BLaER1 (cell line): ENCODE data around the gene PABPN1L.

Experiments
- H3K27ac ChIP-seq: shearing (Covaris generic); formaldehyde crosslinking; 2 replicates; pipeline ENCODE4 v1.8.1; 2022
- H3K27me3 ChIP-seq: shearing (Covaris generic); formaldehyde crosslinking; 2 replicates; pipeline ENCODE4 v1.8.1; 2022
- H3K36me3 ChIP-seq: shearing (Covaris generic); formaldehyde crosslinking; 2 replicates; pipeline ENCODE4 v1.8.1; 2022
- H3K4me1 ChIP-seq: shearing (Covaris generic); formaldehyde crosslinking; 2 replicates; pipeline ENCODE4 v1.8.1; 2022
- H3K4me2 ChIP-seq: shearing (Covaris generic); formaldehyde crosslinking; 2 replicates; pipeline ENCODE4 v1.8.1; 2022
- H3K4me3 ChIP-seq: shearing (Covaris generic); formaldehyde crosslinking; 2 replicates; pipeline ENCODE4 v1.8.1; 2022
- H3K9ac ChIP-seq: shearing (Covaris generic); formaldehyde crosslinking; 2 replicates; pipeline ENCODE4 v1.8.1; 2022
- H3K9me3 ChIP-seq: shearing (Covaris generic); formaldehyde crosslinking; 2 replicates; pipeline ENCODE4 v1.8.1; 2022
- H4K20me1 ChIP-seq: shearing (Covaris generic); formaldehyde crosslinking; 2 replicates; pipeline ENCODE4 v1.8.1; 2022
- Cebpa-rat ChIP-seq: shearing (Covaris generic); IDR thresholded peaks from 2 replicates; pipeline ENCODE4 v1.8.1; 2022

PABPN1L gene

DNA sequence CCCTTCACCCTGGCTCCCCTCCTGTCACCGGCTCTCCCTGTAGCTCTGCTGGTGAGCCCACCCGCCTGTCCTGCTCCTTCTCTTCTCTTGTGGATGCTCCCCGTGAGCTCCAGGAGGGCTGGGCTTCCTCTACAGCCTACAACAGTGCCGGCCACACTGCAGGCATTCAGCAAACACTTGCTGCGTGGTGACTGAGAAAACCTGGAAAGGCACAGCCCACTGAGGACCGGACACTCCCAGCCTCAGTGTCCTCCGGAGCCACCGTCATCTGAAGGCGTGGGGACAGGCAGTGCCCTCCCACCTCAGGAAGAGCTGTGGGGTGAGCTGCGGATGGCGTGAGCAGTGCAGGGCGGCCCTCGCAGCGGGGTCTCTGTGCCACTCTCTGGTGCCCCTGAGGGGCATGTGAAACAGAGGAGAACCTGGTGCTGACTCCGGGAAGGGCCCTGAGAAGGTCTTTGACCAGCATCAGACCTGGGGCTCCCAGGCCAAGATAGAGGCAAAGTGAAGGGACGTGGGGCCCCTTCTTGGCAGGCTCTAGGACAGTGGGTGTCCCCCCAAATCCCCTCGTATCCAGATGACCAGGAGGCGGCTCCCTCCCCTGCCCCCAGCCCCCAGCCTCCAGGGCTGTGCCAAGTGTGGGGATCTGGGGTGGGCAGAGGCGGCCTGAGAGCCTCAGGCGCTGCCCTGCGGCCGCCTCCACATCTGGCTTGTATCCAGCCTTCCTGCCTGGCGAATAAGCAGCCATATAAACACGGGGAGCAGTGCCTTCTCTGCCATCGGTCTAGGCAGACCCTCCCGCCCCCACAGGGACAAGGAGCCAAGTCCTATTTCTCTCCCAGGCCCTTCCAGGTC is 44.0 kb upstream of the PABPN1L start:
- Histone ChIP-seq H3K36me3 (peaks cover 36% of the 10 kb centered on the region), H3K9ac (peak overlapping the region; percentile 32; the same call in 1 of the 2 replicates), H4K20me1 (peaks cover 93% of the 10 kb centered on the region), H3K4me1 (peaks cover 92% of the 10 kb centered on the region), H3K4me3 (no peak overlapping the region), H3K9me3 (no peaks in the 10 kb centered on the region), H3K4me2 (peak overlapping the region; percentile 90), H3K27ac (peak overlapping the region; percentile 39; the same call in 1 of the 2 replicates), H3K27me3 (no peaks in the 10 kb centered on the region)
- TF ChIP-seq Cebpa-rat = no peak

DNA sequence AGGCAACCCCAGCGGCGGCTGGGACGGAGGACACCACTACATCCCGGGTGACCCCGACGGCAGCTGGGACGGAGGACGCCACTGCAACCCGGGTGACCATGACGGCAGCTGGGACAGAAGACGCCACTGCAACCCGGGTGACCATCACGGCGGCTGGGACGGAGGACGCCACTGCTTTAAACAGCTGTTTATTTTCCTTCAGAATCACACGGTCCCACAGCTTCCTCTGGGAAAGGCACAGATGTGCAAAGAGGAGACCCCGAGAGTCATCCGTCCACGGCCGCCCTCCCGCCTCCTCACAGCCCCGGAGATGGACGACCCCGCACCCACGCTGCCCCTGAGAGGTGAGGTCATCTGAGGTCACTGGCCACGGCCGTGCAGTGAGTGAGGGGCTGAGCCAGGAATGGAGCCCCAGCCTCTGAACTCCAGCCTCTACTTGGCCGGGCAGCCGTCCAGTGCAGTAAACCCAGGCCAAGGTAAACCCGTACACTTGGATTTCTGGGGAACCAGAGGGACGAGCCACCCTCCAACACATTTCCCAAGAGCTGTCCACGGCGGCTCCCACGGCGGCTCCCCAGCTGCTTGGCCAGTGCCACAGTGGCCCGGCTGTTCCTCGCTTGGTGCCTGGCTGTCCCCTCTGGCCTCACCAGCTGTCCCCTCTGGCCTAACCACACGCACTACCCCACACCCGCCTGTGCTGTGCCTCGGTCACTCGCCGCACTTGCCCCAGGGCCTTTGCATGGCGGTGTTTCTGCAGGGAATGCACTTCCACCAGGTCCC is 43.2 kb upstream of the PABPN1L start:
- no peaks in the 10 kb centered on the region for H3K27me3 ChIP-seq
- no peak for TF ChIP-seq Cebpa-rat
- H3K27ac ChIP-seq = no peak overlapping the region
- H3K4me3 ChIP-seq = no peak overlapping the region
- H3K9ac ChIP-seq = no peak overlapping the region
- peaks cover 99% of the 10 kb centered on the region for H3K4me1 ChIP-seq
- peak overlapping the region; percentile 90; the same call in 1 of the 2 replicates for H3K4me2 ChIP-seq
- no peaks in the 10 kb centered on the region for H3K9me3 ChIP-seq
- H3K36me3 ChIP-seq = peaks cover 40% of the 10 kb centered on the region
- peaks cover 100% of the 10 kb centered on the region for H4K20me1 ChIP-seq

- no peak overlapping the region for H3K9ac ChIP-seq
- H3K27me3 ChIP-seq = no peaks in the 10 kb centered on the region
- peak overlapping the region; percentile 53 for H3K4me2 ChIP-seq
- peaks cover 98% of the 10 kb centered on the region for H3K4me1 ChIP-seq
- no peak overlapping the region for H3K4me3 ChIP-seq
- H3K9me3 ChIP-seq = no peaks in the 10 kb centered on the region
- H3K36me3 ChIP-seq = peaks cover 41% of the 10 kb centered on the region
- peaks cover 100% of the 10 kb centered on the region for H4K20me1 ChIP-seq
- no peak for TF ChIP-seq Cebpa-rat
- H3K27ac ChIP-seq = no peak overlapping the region
Measured at GRCh38 chr16:88908307-88908706, 41.8 kb upstream of the PABPN1L start.

DNA sequence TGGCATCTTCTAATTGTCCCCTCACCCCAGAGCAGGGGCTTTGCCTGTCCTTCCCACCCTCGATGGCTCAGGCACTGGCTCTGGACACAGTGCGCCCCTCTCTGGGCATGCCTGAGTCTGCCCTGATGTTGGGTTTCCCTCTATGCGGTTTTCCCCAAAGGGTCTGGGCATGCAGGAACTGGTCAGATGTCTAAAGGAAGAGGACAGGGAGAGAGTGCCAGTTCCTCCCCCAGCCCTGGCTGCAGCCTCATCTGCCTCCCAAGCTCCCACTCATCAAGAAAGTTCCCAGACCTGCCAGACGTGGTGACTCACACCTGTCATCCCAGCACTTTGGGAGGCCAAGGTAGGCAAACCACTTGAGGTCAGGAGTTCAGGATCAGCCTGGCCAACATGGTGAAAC is 41.3 kb upstream of the PABPN1L start:
- Histone ChIP-seq H3K4me3 (no peak overlapping the region), H3K4me2 (peak overlapping the region; percentile 53), H3K4me1 (peaks cover 98% of the 10 kb centered on the region), H3K9ac (peak overlapping the region; percentile 19; the same call in 1 of the 2 replicates), H3K9me3 (no peaks in the 10 kb centered on the region), H3K27me3 (no peaks in the 10 kb centered on the region), H4K20me1 (peaks cover 100% of the 10 kb centered on the region), H3K36me3 (peaks cover 40% of the 10 kb centered on the region; the same call in 1 of the 2 replicates), H3K27ac (peak overlapping the region; percentile 46; the same call in 1 of the 2 replicates)
- no peak for TF ChIP-seq Cebpa-rat

GRCh38 chr16:88906535-88907105 is 40.2 kb upstream of the PABPN1L start:
- TF ChIP-seq Cebpa-rat = no peak
- H3K4me3 ChIP-seq = no peak overlapping the region
- peak overlapping the region; percentile 53 for H3K4me2 ChIP-seq
- H3K27me3 ChIP-seq = no peaks in the 10 kb centered on the region
- 0 out of 2 replicates have a peak overlapping the region, but pooled peaks have one; percentile 4 for H3K27ac ChIP-seq
- H3K9me3 ChIP-seq = no peaks in the 10 kb centered on the region
- H3K9ac ChIP-seq = no peak overlapping the region
- peaks cover 47% of the 10 kb centered on the region; the same call in 1 of the 2 replicates for H3K36me3 ChIP-seq
- peaks cover 98% of the 10 kb centered on the region for H3K4me1 ChIP-seq
- peaks cover 100% of the 10 kb centered on the region for H4K20me1 ChIP-seq

DNA sequence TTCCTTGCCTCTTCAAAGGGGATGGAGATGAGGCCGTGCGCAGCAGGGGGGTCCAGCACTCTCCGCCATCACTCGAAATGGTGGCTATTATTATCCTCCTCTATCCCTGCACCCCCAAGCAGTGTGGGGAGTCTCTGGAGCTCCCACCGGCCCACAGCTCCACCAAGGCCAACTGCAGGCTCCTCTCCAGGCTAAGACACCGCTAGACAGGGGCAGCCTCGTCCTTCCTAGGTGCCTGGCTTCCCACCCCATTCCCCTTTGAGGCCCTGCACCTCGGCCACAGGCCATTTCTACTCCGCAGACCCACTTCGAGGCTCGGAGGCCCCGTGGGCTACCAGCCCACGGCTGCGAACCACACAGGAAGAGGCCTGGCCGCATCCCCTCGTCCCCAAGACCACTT is 39.6 kb upstream of the PABPN1L start:
- Histone ChIP-seq H3K36me3 (peaks cover 53% of the 10 kb centered on the region), H4K20me1 (peaks cover 100% of the 10 kb centered on the region), H3K4me2 (peak overlapping the region; percentile 53), H3K27me3 (no peaks in the 10 kb centered on the region), H3K4me3 (no peak overlapping the region), H3K9me3 (no peaks in the 10 kb centered on the region), H3K9ac (no peak overlapping the region), H3K27ac (no peak overlapping the region; the same call in 1 of the 2 replicates), H3K4me1 (peaks cover 98% of the 10 kb centered on the region)
- no peak for TF ChIP-seq Cebpa-rat

GRCh38 chr16:88905563-88905962 is 39.1 kb upstream of the PABPN1L start:
- Histone ChIP-seq H3K4me1 (peaks cover 98% of the 10 kb centered on the region), H3K36me3 (peaks cover 57% of the 10 kb centered on the region), H3K9ac (no peak overlapping the region), H3K27ac (no peak overlapping the region), H3K4me2 (peak overlapping the region; percentile 53), H3K4me3 (no peak overlapping the region), H4K20me1 (peaks cover 100% of the 10 kb centered on the region), H3K9me3 (no peaks in the 10 kb centered on the region), H3K27me3 (peaks cover 2% of the 10 kb centered on the region; the same call in 1 of the 2 replicates)
- TF ChIP-seq Cebpa-rat = no peak

DNA sequence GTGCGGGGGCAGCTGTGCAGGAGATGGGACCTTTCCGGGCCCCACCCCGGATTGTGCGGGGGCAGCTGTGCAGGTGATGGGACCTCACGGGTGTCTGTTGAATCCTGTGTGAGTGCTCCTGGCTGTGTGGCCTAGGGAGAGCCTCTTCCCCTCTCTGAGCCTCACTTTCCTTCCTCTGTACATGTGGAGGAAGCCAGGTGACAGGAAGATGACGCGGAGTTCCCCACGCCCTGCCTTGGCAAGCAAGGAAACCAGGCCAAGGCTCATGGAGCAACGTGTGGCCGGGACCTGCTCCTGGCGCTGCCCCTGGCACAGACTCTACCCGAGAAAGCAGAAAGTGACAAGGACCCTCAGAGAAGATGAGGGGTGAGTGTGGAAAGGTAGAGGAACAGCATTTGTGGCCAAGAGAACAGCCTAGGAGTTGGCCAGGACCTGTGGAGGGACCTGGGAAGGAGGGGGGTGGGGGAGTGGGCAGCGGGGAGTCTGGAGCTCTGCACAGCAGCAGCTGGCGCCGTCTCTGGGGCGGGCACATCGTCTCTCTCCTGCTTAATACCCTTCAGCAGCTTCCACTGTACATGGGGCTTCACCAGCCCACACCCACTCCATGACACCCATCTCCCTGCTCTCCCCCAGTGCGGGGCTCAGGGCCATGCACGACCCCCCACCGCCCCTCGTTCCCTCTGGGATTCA is 38.4 kb upstream of the PABPN1L start:
- H3K36me3 ChIP-seq = peaks cover 58% of the 10 kb centered on the region
- H3K9me3 ChIP-seq = no peaks in the 10 kb centered on the region
- peaks cover 4% of the 10 kb centered on the region; the same call in 1 of the 2 replicates for H3K27me3 ChIP-seq
- no peak overlapping the region for H3K9ac ChIP-seq
- H3K4me3 ChIP-seq = no peak overlapping the region
- H4K20me1 ChIP-seq = peaks cover 100% of the 10 kb centered on the region
- no peak for TF ChIP-seq Cebpa-rat
- peaks cover 98% of the 10 kb centered on the region for H3K4me1 ChIP-seq
- H3K27ac ChIP-seq = no peak overlapping the region
- H3K4me2 ChIP-seq = peak overlapping the region; percentile 51

- TF ChIP-seq Cebpa-rat = no peak
- no peak overlapping the region for H3K4me3 ChIP-seq
- H3K4me2 ChIP-seq = peak overlapping the region; percentile 86; the same call in 1 of the 2 replicates
- H3K36me3 ChIP-seq = peaks cover 46% of the 10 kb centered on the region
- H3K9ac ChIP-seq = no peak overlapping the region
- H3K9me3 ChIP-seq = no peaks in the 10 kb centered on the region
- H3K4me1 ChIP-seq = peaks cover 98% of the 10 kb centered on the region
- H3K27ac ChIP-seq = no peak overlapping the region
- H3K27me3 ChIP-seq = peaks cover 4% of the 10 kb centered on the region; the same call in 1 of the 2 replicates
- peaks cover 100% of the 10 kb centered on the region for H4K20me1 ChIP-seq
Measured at GRCh38 chr16:88903267-88903666, 36.8 kb upstream of the PABPN1L start.
